ENCODE results near the gene GPATCH8.

- no peak for TF ChIP-seq EZH2 (IDR thresholded peaks at IDR 0.05; ENCODE audit: low read depth)
- no peak for TF ChIP-seq CTCF (conservative IDR thresholded peaks at IDR 0.05)
These were observed 94.4 kb downstream of the GPATCH8 start for GRCh38 chr17:44408786-44409185.
